Astrocyte (in vitro differentiated cells and primary cell): Measurements from ENCODE around the gene SIVA1. TPM values are rescaled to one million over a fixed set of nuclear protein-coding genes. Genes with fewer than 3 reads are reported as not detected.

ENCODE experiments used
- DNase-seq: peaks from one replicate; pipeline ENCODE4 v3.0.0-alpha.2; 2010; ENCODE audit warnings: low read depth
- FAIRE-seq: peaks from 2 replicates; lab custom pipeline; 2011; peaks lifted over from hg19 to GRCh38; lab: Jason Lieb, UNC
- H2AFZ ChIP-seq: 2 replicates; pipeline ENCODE4 v1.6.0; 2012; ENCODE audit warnings: low read depth, low read length, inconsistent platforms
- H3K27ac ChIP-seq: 2 replicates; pipeline ENCODE4 v1.5.1; 2011; ENCODE audit warnings: low read depth, low read length, inconsistent platforms
- H3K27me3 ChIP-seq: 2 replicates; pipeline ENCODE4 v1.6.0; 2011; ENCODE audit warnings: low read length, inconsistent platforms; ENCODE audit not compliant: insufficient read depth
- H3K36me3 ChIP-seq: 2 replicates; pipeline ENCODE4 v1.5.1; 2011; ENCODE audit warnings: low read length, inconsistent platforms; ENCODE audit not compliant: insufficient read depth
- H3K4me1 ChIP-seq: 2 replicates; pipeline ENCODE4 v1.5.1; 2011; ENCODE audit warnings: low read length, inconsistent platforms; ENCODE audit not compliant: insufficient read depth
- H3K4me2 ChIP-seq: 2 replicates; pipeline ENCODE4 v1.6.0; 2012; ENCODE audit warnings: low read length, inconsistent platforms
- H3K4me3 ChIP-seq: 2 replicates; pipeline ENCODE4 v1.5.1; 2011; ENCODE audit warnings: low read depth, mild to moderate bottlenecking, low read length, inconsistent platforms; ENCODE audit not compliant: insufficient read depth
- H3K79me2 ChIP-seq: 2 replicates; pipeline ENCODE4 v1.6.0; 2012; ENCODE audit warnings: mild to moderate bottlenecking, low read length, inconsistent platforms; ENCODE audit not compliant: insufficient read depth
- H3K9ac ChIP-seq: 2 replicates; pipeline ENCODE4 v1.6.0; 2012; ENCODE audit warnings: mild to moderate bottlenecking, low read length, inconsistent platforms
- H3K9me3 ChIP-seq: 2 replicates; pipeline ENCODE4 v1.5.1; 2012; ENCODE audit warnings: low read depth, mild to moderate bottlenecking, low read length, inconsistent platforms; ENCODE audit not compliant: insufficient read depth
- H4K20me1 ChIP-seq: 2 replicates; pipeline ENCODE4 v1.6.0; 2012; ENCODE audit warnings: low read length, inconsistent platforms; ENCODE audit not compliant: insufficient read depth
- H3K27ac Mint-ChIP-seq: one replicate; pipeline ENCODE4 v1.8.0; 2021; ENCODE audit warnings: mild to moderate bottlenecking, mixed read lengths; ENCODE audit not compliant: unreplicated experiment
- H3K27me3 Mint-ChIP-seq: one replicate; pipeline ENCODE4 v1.8.0; 2021; ENCODE audit warnings: low read depth, mixed read lengths; ENCODE audit not compliant: unreplicated experiment
- H3K36me3 Mint-ChIP-seq: one replicate; pipeline ENCODE4 v1.8.0; 2021; ENCODE audit warnings: low read depth, mixed read lengths; ENCODE audit not compliant: unreplicated experiment
- H3K4me1 Mint-ChIP-seq: one replicate; pipeline ENCODE4 v1.8.0; 2021; ENCODE audit warnings: low read depth, mixed read lengths; ENCODE audit not compliant: unreplicated experiment
- H3K4me3 Mint-ChIP-seq: one replicate; pipeline ENCODE4 v1.8.0; 2021; ENCODE audit warnings: mild to moderate bottlenecking, moderate library complexity, mixed read lengths; ENCODE audit not compliant: unreplicated experiment
- H3K9me3 Mint-ChIP-seq: one replicate; pipeline ENCODE4 v1.8.0; 2021; ENCODE audit warnings: mild to moderate bottlenecking, mixed read lengths; ENCODE audit not compliant: unreplicated experiment
- EZH2 ChIP-seq: IDR thresholded peaks from 2 replicates; pipeline ENCODE4 v1.6.1; 2012; ENCODE audit warnings: mild to moderate bottlenecking, low read length, inconsistent platforms; ENCODE audit not compliant: insufficient read depth
- total RNA-seq: library from RNA; stranded (reverse); gene quantifications from 2 replicates; pipeline ENCODE4 v1.2.1, GENCODE V29; 2021
- TF ChIP-seq, protein P1 (sequence below): IDR thresholded peaks from 2 replicates; pipeline ENCODE4 v1.5.1; 2011; ENCODE audit warnings: low read depth, mild to moderate bottlenecking, inconsistent platforms, low read length, moderate library complexity; ENCODE audit not compliant: insufficient read depth

Gene SIVA1
- total RNA-seq, 1 donor from 2014 or later: 51.0 TPM

- Histone ChIP-seq H4K20me1 (peaks cover 72% of the 10 kb centered on the region), H3K79me2 (peaks cover 57% of the 10 kb centered on the region)
- no peak for TF ChIP-seq EZH2
- TF ChIP-seq, protein P1, sequence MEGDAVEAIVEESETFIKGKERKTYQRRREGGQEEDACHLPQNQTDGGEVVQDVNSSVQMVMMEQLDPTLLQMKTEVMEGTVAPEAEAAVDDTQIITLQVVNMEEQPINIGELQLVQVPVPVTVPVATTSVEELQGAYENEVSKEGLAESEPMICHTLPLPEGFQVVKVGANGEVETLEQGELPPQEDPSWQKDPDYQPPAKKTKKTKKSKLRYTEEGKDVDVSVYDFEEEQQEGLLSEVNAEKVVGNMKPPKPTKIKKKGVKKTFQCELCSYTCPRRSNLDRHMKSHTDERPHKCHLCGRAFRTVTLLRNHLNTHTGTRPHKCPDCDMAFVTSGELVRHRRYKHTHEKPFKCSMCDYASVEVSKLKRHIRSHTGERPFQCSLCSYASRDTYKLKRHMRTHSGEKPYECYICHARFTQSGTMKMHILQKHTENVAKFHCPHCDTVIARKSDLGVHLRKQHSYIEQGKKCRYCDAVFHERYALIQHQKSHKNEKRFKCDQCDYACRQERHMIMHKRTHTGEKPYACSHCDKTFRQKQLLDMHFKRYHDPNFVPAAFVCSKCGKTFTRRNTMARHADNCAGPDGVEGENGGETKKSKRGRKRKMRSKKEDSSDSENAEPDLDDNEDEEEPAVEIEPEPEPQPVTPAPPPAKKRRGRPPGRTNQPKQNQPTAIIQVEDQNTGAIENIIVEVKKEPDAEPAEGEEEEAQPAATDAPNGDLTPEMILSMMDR: no peak
Observed at GRCh38 chr14:104755621-104756020, 2.7 kb downstream of the SIVA1 start.

GRCh38 chr14:104756477-104757237, 3.7 kb downstream of the SIVA1 start:
- Histone ChIP-seq H3K9me3 (no peaks in the 10 kb centered on the region), H3K4me3 (no peak overlapping the region), H3K4me1 (peaks cover 16% of the 10 kb centered on the region), H3K27ac (no peak overlapping the region), H3K27me3 (no peaks in the 10 kb centered on the region), H3K9ac (no peak overlapping the region), H4K20me1 (peaks cover 79% of the 10 kb centered on the region), H2AFZ (no peak overlapping the region), H3K79me2 (peaks cover 57% of the 10 kb centered on the region), H3K4me2 (no peak overlapping the region), H3K36me3 (peaks cover 9% of the 10 kb centered on the region)
- TF ChIP-seq, protein P1: no peak
- TF ChIP-seq EZH2: no peak
- Mint-ChIP-seq H3K27ac (no peak overlapping the region), H3K36me3 (peaks cover 9% of the 10 kb centered on the region), H3K4me3 (no peak overlapping the region), H3K9me3 (no peaks in the 10 kb centered on the region), H3K27me3 (no peaks in the 10 kb centered on the region), H3K4me1 (peaks cover 14% of the 10 kb centered on the region)
- FAIRE-seq (no peak), DNase-seq (no peak)

More at GRCh38 chr14:104755621-104756020, 2.7 kb downstream of the SIVA1 start:
- Histone ChIP-seq H3K9me3 (no peaks in the 10 kb centered on the region), H3K27me3 (no peaks in the 10 kb centered on the region), H2AFZ (no peak overlapping the region), H3K36me3 (peaks cover 9% of the 10 kb centered on the region), H3K9ac (no peak overlapping the region), H3K4me1 (peaks cover 16% of the 10 kb centered on the region), H3K4me2 (no peak overlapping the region), H3K27ac (no peak overlapping the region), H3K4me3 (no peak overlapping the region)
- Mint-ChIP-seq H3K36me3 (peaks cover 5% of the 10 kb centered on the region), H3K27ac (no peak overlapping the region), H3K4me3 (no peak overlapping the region), H3K9me3 (no peaks in the 10 kb centered on the region), H3K4me1 (peaks cover 14% of the 10 kb centered on the region), H3K27me3 (no peaks in the 10 kb centered on the region)
- no peak for FAIRE-seq
- DNase-seq: no peak

DNA sequence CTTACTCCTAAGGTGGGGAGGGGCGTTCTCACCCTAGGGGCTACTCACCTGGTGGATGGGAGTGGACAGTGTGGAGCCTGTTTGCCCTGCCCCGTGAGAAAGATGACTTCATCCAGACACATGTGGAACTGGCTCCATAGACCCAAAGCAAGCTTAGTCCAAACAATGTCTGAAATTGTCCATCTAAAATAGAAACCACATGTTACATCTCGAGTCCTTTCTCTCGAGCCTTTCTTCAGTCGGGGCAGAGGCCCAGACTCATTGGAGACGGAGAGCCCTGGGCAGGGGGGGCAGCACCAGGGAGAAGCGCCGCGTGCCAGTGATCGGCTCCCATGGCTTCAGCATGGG, 4.3 kb downstream of the SIVA1 start:
- Mint-ChIP-seq H3K9me3 (no peaks in the 10 kb centered on the region), H3K4me1 (peaks cover 14% of the 10 kb centered on the region), H3K27me3 (no peaks in the 10 kb centered on the region), H3K4me3 (no peak overlapping the region), H3K27ac (no peak overlapping the region), H3K36me3 (peaks cover 12% of the 10 kb centered on the region)
- Histone ChIP-seq H3K36me3 (peaks cover 9% of the 10 kb centered on the region), H3K27ac (no peak overlapping the region), H3K79me2 (peaks cover 57% of the 10 kb centered on the region), H3K9me3 (no peaks in the 10 kb centered on the region), H3K4me1 (peaks cover 14% of the 10 kb centered on the region), H4K20me1 (peaks cover 79% of the 10 kb centered on the region), H3K27me3 (no peaks in the 10 kb centered on the region), H2AFZ (no peak overlapping the region), H3K4me3 (no peak overlapping the region), H3K4me2 (no peak overlapping the region), H3K9ac (no peak overlapping the region)
- no peak for DNase-seq
- no peak for TF ChIP-seq EZH2
- TF ChIP-seq, protein P1: no peak
- FAIRE-seq: no peak
